K562 (cell line): ENCODE measurements around the gene HIVEP3. TPM values are rescaled to one million over a fixed set of nuclear protein-coding genes. Genes with fewer than 3 reads are reported as not detected.

Experiments
- ATAC-seq: fragments of 200-7000 bp; cut with Tn5 transposase; 3 replicates; pipeline ENCODE4 v1.9.1; 2020; ENCODE audit warnings: moderate library complexity
- BruUV-seq: library from RNA; stranded (reverse); fragments of 400-500 nt; replicated peaks from 2 replicates; lab custom pipeline; 2021; lab: Mats Ljungman, UMichigan
- CTCF ChIA-PET: fragments of 300-600 bp; formaldehyde crosslinking; extraction: SDS; loops from one replicate; lab custom pipeline; 2021; ENCODE audit warnings: low intra/inter-chr PET ratio; lab: Yijun Ruan, JAX
- POLR2A ChIA-PET: fragments of 300-600, 350-650 bp; sonication (Branson Sonifier 250); formaldehyde crosslinking; extraction: SDS; loops from one replicate; lab custom pipeline; 2021; ENCODE audit warnings: antibody characterized with exemption, inconsistent platforms; lab: Yijun Ruan, JAX
- DNase-seq, 4 experiments: peaks; one replicate each; pipeline versions ENCODE4 v3.0.0 to v3.0.0-alpha.2; 2011 to 2018; ENCODE audit warnings: low spot score in 3 of 4, mixed read lengths in 3 of 4; ENCODE audit errors: extremely low read depth in 1 of 4
- FAIRE-seq: peaks from 2 replicates; lab custom pipeline; 2011; peaks lifted over from hg19 to GRCh38; lab: Jason Lieb, UNC
- H2AFZ ChIP-seq: 2 replicates; pipeline ENCODE4 v1.6.0; 2011; ENCODE audit warnings: low read depth, low read length, control low read depth, inconsistent platforms
- H3K27ac ChIP-seq: fragments of 200-600 bp; 3 replicates; pipeline ENCODE4 v1.8.0; 2011; ENCODE audit warnings: low read depth, mild to moderate bottlenecking, control low read depth, inconsistent platforms, low read length, moderate library complexity, mixed read lengths; ENCODE audit errors: extremely low read depth
- H3K27me3 ChIP-seq, 2 experiments: fragments of 300-600 bp in 1 of 2; 2 replicates in 1 of 2; 3 replicates in 1 of 2; pipeline versions ENCODE4 v1.6.0 to v1.8.0; 2011; ENCODE audit warnings: inconsistent platforms in 2 of 2, low read length in 2 of 2, mild to moderate bottlenecking in 1 of 2, mixed read lengths in 1 of 2, moderate library complexity in 1 of 2; ENCODE audit not compliant: control insufficient read depth in 2 of 2, insufficient read depth in 2 of 2
- H3K36me3 ChIP-seq: fragments of 300-600 bp; 3 replicates; pipeline ENCODE4 v1.8.0; 2011; ENCODE audit warnings: mild to moderate bottlenecking, low read length, inconsistent platforms; ENCODE audit not compliant: control insufficient read depth, insufficient read depth
- H3K4me1 ChIP-seq, 2 experiments: fragments of 200-600 bp in 1 of 2; replicated peaks in 1 of 2; 2 replicates in 1 of 2; 3 replicates in 1 of 2; pipeline versions ENCODE4 v1.5.1 to v1.8.0; 2011; ENCODE audit warnings: inconsistent platforms in 2 of 2, low read length in 2 of 2, mild to moderate bottlenecking in 1 of 2, mixed read lengths in 1 of 2, moderate library complexity in 1 of 2; ENCODE audit not compliant: control insufficient read depth in 2 of 2, insufficient read depth in 2 of 2
- H3K4me2 ChIP-seq: 2 replicates; pipeline ENCODE4 v1.6.1; 2011; ENCODE audit warnings: low read length, control low read depth, inconsistent platforms, mixed read lengths; ENCODE audit not compliant: insufficient read depth
- H3K4me3 ChIP-seq: fragments of 200-600 bp; sonication (generic), shearing (Covaris generic); 2 replicates; pipeline ENCODE4 v1.5.1; 2016; ENCODE audit warnings: control low read depth, inconsistent platforms
- H3K79me2 ChIP-seq: fragments of 200-600 bp; 3 replicates; pipeline ENCODE4 v1.8.0; 2011; ENCODE audit warnings: low read length, inconsistent platforms; ENCODE audit not compliant: control insufficient read depth, insufficient read depth
- H3K9ac ChIP-seq, 2 experiments: 2 replicates each; pipeline versions ENCODE4 v1.6.0 to v1.6.1; 2011; ENCODE audit warnings: low read depth in 2 of 2, low read length in 2 of 2, control low read depth in 1 of 2, inconsistent platforms in 1 of 2, mild to moderate bottlenecking in 1 of 2, mixed read lengths in 1 of 2; ENCODE audit not compliant: insufficient read depth in 1 of 2
- H3K9me1 ChIP-seq: one replicate; pipeline ENCODE4 v1.6.0; 2011; ENCODE audit warnings: inconsistent platforms, mild to moderate bottlenecking, low read length, moderate library complexity; ENCODE audit not compliant: control insufficient read depth, insufficient read depth
- H3K9me3 ChIP-seq: replicated peaks from 2 replicates; pipeline ENCODE4 v1.5.1; 2011; ENCODE audit warnings: low read depth, low read length, inconsistent platforms; ENCODE audit not compliant: control insufficient read depth, insufficient read depth
- H4K20me1 ChIP-seq: replicated peaks from 2 replicates; pipeline ENCODE4 v1.6.1; 2011; ENCODE audit warnings: low read length, inconsistent platforms, mixed read lengths; ENCODE audit not compliant: control insufficient read depth, insufficient read depth
- BACH1 ChIP-seq: fragments of 200-800 bp; sonication (Bioruptor generic); IDR thresholded peaks from 2 replicates; pipeline ENCODE4 v1.6.1; 2016; ENCODE audit warnings: missing genetic modification characterization, missing compliant biosample characterization
- CBFA2T3 ChIP-seq: fragments of 450-650 bp; IDR thresholded peaks from 2 replicates; pipeline ENCODE4 v1.6.1; 2017
- CCNT2 ChIP-seq: IDR thresholded peaks from 2 replicates; pipeline ENCODE4 v1.6.1; 2011; ENCODE audit warnings: borderline replicate concordance, low read depth, mild to moderate bottlenecking, moderate library complexity, mixed read lengths, low read length; ENCODE audit not compliant: insufficient read length; ENCODE audit errors: extremely low read depth
- ETV6 ChIP-seq, 3 experiments: fragments of 150-350 bp in 1 of 3; sonication (generic) in 1 of 3; formaldehyde crosslinking in 1 of 3; IDR thresholded peaks; 2 replicates each; pipeline versions ENCODE4 v1.6.1 to v1.8.0; 2014 to 2022; ENCODE audit warnings: borderline replicate concordance in 2 of 3, low read depth in 2 of 3, antibody characterized with exemption in 1 of 3, low read length in 1 of 3, mild to moderate bottlenecking in 1 of 3, missing genetic modification reagents in 1 of 3
- HDAC8 ChIP-seq: fragments of 450-650 bp; IDR thresholded peaks from 2 replicates; pipeline ENCODE4 v1.6.1; 2016; ENCODE audit warnings: mild to moderate bottlenecking, missing genetic modification characterization, moderate library complexity, missing compliant biosample characterization
- IRF2 ChIP-seq: sonication (generic); formaldehyde crosslinking; IDR thresholded peaks from 2 replicates; pipeline ENCODE4 v1.8.1; 2022; ENCODE audit warnings: mild to moderate bottlenecking, missing genetic modification reagents
- NFE2L1 ChIP-seq: fragments of 450-650 bp; IDR thresholded peaks from 2 replicates; pipeline ENCODE4 v1.6.1; 2016; ENCODE audit warnings: missing genetic modification characterization, low read depth, mild to moderate bottlenecking, missing compliant biosample characterization, moderate library complexity, borderline replicate concordance
- SMARCA5 ChIP-seq: fragments of 450-650 bp; IDR thresholded peaks from 2 replicates; pipeline ENCODE4 v1.6.1; 2016
- SMARCC2 ChIP-seq: fragments of 450-650 bp; IDR thresholded peaks from 2 replicates; pipeline ENCODE4 v1.6.1; 2017; ENCODE audit warnings: antibody characterized with exemption, moderate library complexity, mild to moderate bottlenecking, low read depth
- WGBS: fragments of 100-300 bp; shearing (Covaris generic); methylation state at CpG from one replicate; pipeline ENCODE4 v1.1.6; 2016; ENCODE audit warnings: low coverage, mixed read lengths; ENCODE audit not compliant: insufficient coverage; ENCODE audit errors: missing lambda C conversion rate; 5-methylcytosine and 5-hydroxymethylcytosine counted together
- in situ Hi-C: fragments of 300-500 bp; cut with MboI; formaldehyde crosslinking; loops from 4 replicates; pipeline ENCODE4 v1.15.0; 2018; ENCODE audit warnings: inconsistent platforms, mixed read lengths
- intact Hi-C: fragments of 100-400 bp; cut with micrococcal nuclease; formaldehyde crosslinking; loops from 2 replicates; pipeline ENCODE4 v1.14.2; 2022
- polyA plus RNA-seq, 8 experiments: library from polyadenylated mRNA; depleted of rRNA in 4 of 8; stranded (reverse) in 5 of 8; unstranded in 3 of 8; fragments of >200 nt; fragmentation: Nextera tagmentation in 2 of 8; fragmentation: Illumina TruSeq in 1 of 8; extraction: Ambion mirVana in 2 of 8; extraction: Trizol in 1 of 8; gene quantifications; 2 replicates each; pipeline versions ENCODE4 v1.2.1 to v1.2.3, GENCODE V29; 2011 to 2014; ENCODE audit warnings: inconsistent platforms in 1 of 8, missing spikeins in 1 of 8
- total RNA-seq, 7 experiments: library from RNA; depleted of rRNA in 6 of 7; stranded (reverse); fragments of >200 nt in 6 of 7; fragmentation: Illumina TruSeq in 2 of 7; extraction: Trizol in 2 of 7; gene quantifications; 2 replicates each; pipeline versions ENCODE4 v1.2.1 to v1.2.3, GENCODE V29; 2011 to 2021; ENCODE audit warnings: low replicate concordance in 1 of 7

HIVEP3 gene
- total and polyA plus RNA-seq, 9 of the 15 experiments (the other 6 are each of a cell fraction or from before 2014, with no cell fraction given): 0.09 to 0.58 (median 0.34) TPM; not detected in 1

- H3K79me2 ChIP-seq: no peaks in the 10 kb centered on the region
- DNase-seq (no peak), ATAC-seq (no peak), FAIRE-seq (no peak)
- intact Hi-C loops (no loop called here), in situ Hi-C loops (no loop called here)
- BruUV-seq: no TSS peak
- ChIA-PET CTCF (no interaction called here), POLR2A (interaction anchor here (0.6 kb wide), 1 partner anchor 87 kb away, joined by 3 read pairs; no protein-coding TSS in a partner anchor)
- peaks cover 3% of the 10 kb centered on the region for H3K9me1 ChIP-seq
- no peaks in the 10 kb centered on the region for H4K20me1 ChIP-seq
- no peaks in the 10 kb centered on the region for H3K36me3 ChIP-seq
- H2AFZ ChIP-seq: no peak overlapping the region
- H3K9ac ChIP-seq: no peak overlapping the region
- H3K4me1 ChIP-seq: no peaks in the 10 kb centered on the region
- 0% methylated on average over 2 of the region's 2 CpGs for WGBS
- H3K4me2 ChIP-seq: no peak overlapping the region
- no peak overlapping the region for H3K27ac ChIP-seq
- no peaks in the 10 kb centered on the region for H3K9me3 ChIP-seq
- H3K27me3 ChIP-seq: peaks cover 0 to 46% of the 10 kb centered on the region in 2 experiments; a peak in 3 of 5 replicates
- no peak overlapping the region for H3K4me3 ChIP-seq
- TF ChIP-seq NFE2L1 (tag): no peak
- TF ChIP-seq CCNT2: no peak
- TF ChIP-seq, all 486 proteins: peak for 0
Measured at GRCh38 chr1:41733021-41733420, 185.7 kb downstream of the HIVEP3 start.

GRCh38 chr1:41731516-41732030 is 187.1 kb downstream of the HIVEP3 start:
- H3K27ac ChIP-seq: no peak overlapping the region
- peaks cover 0 to 5% of the 10 kb centered on the region in 2 experiments; a peak in 1 of 5 replicates for H3K4me1 ChIP-seq
- DNase-seq: no peak
- no peak for TF ChIP-seq SMARCA5
- TF ChIP-seq SMARCC2: no peak
- TF ChIP-seq IRF2 (CRISPR knock-in tag): no peak
- no peak for TF ChIP-seq ETV6 (IDR thresholded peaks at IDR 0.05; ENCODE audit: borderline replicate concordance in 1 of 2, low read depth in 2 of 2, low read length in 1 of 2)
- no peak for TF ChIP-seq ETV6 (CRISPR knock-in tag; IDR thresholded peaks at IDR 0.05; ENCODE audit: borderline replicate concordance)
- TF ChIP-seq HDAC8 (tag): no peak
- no peak for TF ChIP-seq BACH1 (tag)
- no peak for TF ChIP-seq CBFA2T3
- H2AFZ ChIP-seq: no peak overlapping the region
- no peak overlapping the region for H3K9ac ChIP-seq
- no peaks in the 10 kb centered on the region for H3K9me3 ChIP-seq
- ATAC-seq: no peak
- H4K20me1 ChIP-seq: no peaks in the 10 kb centered on the region
- no peak overlapping the region for H3K4me2 ChIP-seq
- H3K9me1 ChIP-seq: peaks cover 3% of the 10 kb centered on the region
- intact Hi-C loops: no loop called here
- ChIA-PET CTCF (no interaction called here), POLR2A (no interaction called here)
- 0% methylated on average over 2 of the region's 2 CpGs for WGBS
- peaks cover 0 to 47% of the 10 kb centered on the region in 2 experiments; a peak in 3 of 5 replicates for H3K27me3 ChIP-seq
- in situ Hi-C loops: no loop called here
- no peak overlapping the region for H3K4me3 ChIP-seq
- FAIRE-seq: no peak
- no TSS peak for BruUV-seq
- H3K79me2 ChIP-seq: no peaks in the 10 kb centered on the region
- H3K36me3 ChIP-seq: no peaks in the 10 kb centered on the region
